ENCODE measurements around the gene KLHDC1.
"Not testable (repeated sequence)": the region's sequence is repeated elsewhere in the genome, so short reads cannot be mapped to it uniquely, and the experiment has no call there.

The KLHDC1 gene, protein sequence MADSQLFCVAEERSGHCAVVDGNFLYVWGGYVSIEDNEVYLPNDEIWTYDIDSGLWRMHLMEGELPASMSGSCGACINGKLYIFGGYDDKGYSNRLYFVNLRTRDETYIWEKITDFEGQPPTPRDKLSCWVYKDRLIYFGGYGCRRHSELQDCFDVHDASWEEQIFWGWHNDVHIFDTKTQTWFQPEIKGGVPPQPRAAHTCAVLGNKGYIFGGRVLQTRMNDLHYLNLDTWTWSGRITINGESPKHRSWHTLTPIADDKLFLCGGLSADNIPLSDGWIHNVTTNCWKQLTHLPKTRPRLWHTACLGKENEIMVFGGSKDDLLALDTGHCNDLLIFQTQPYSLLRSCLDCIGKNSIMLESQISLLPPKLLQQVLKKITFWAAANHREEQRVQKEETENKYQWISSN

GRCh38 chr14:49692811-49693734 is at the start of gene KLHDC1:
Gene KLHDC1 (plus strand): TSS chr14:49693120. CDS start chr14:49693195, 75 bp downstream.
- DNase-seq (ENCODE audit: low read depth, low spot score), result no peak
- H3K27ac ChIP-seq, result peak within 1 kb of the TSS; percentile 47

DNA sequence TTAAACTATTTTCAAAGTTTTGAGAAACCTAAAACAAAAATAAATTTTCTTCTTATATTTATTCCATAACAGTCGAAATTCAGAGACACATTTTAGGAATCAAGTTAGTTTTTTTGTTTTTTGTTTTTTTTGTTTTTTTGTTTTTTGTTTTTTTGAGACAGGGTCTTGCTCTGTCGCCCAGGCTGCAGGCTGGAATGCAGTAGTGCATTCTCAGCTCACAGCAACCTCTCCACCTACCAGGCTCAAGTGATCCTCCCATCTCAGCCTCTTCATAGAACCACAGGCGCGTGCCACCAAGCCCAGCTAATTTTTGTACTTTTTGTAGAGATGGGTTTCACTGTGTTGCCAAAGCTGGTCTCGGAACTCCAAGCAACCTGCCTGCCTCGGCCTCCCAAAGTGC is 39.4 kb upstream of the KLHDC1 start:
- DNase-seq (ENCODE audit: low read depth, low spot score), result no peak
- no peak overlapping the region for H3K27ac ChIP-seq

GRCh38 chr14:49654511-49654910 is 38.4 kb upstream of the KLHDC1 start:
- DNase-seq (ENCODE audit: low read depth, low spot score), result no peak
- no peak overlapping the region for H3K27ac ChIP-seq

DNA sequence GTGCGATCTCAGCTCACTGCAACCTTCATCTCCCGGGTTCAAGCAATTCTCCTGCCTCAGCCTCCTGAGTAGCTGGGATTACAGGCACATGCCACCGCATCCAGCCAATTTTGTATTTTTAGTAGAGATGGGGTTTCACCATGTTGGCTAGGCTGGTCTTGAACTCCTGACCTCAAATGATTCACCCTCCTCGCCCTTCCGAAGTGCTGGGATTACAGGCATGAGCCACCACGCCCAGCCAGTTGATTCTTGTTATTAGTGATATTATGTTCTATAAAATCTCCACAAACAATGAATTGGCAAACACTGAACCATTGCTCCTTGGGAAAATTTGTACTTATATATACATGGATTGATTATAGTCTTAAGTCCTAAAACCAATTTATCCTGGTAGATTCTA is 35.4 kb upstream of the KLHDC1 start:
- H3K27ac ChIP-seq; DNase-seq (ENCODE audit: low read depth, low spot score): not testable (repeated sequence)

- peak; percentile 22 for DNase-seq (ENCODE audit: low read depth, low spot score)
- peak overlapping the region; percentile 82 for H3K27ac ChIP-seq
These were observed 33.1 kb upstream of the KLHDC1 start for GRCh38 chr14:49659526-49660455.

- no peak overlapping the region for H3K27ac ChIP-seq
- no peak for DNase-seq (ENCODE audit: low read depth, low spot score)
These were observed 22.4 kb upstream of the KLHDC1 start for GRCh38 chr14:49670475-49670874.

DNA sequence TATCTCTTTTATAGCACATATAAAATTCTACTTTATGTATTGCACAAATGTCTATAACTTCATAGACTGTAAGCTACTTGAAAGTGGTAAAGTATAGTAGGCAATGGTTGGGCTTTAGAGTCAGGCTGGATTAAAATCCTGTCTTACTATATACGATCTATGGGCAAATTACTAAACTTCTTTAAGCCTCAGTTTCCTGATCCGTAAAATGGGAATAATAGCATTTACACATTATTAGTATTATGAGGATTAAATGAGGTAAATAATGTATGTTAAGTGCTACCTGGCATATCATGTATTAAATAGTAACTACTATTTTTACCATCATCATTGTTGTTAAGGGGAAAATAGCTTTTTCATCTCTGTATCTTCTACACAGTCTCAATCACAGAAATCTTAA is 19.3 kb upstream of the KLHDC1 start:
- no peak overlapping the region for H3K27ac ChIP-seq
- DNase-seq (ENCODE audit: low read depth, low spot score), result no peak

- no peak overlapping the region for H3K27ac ChIP-seq
- DNase-seq (ENCODE audit: low read depth, low spot score), result no peak
These were observed 15.3 kb upstream of the KLHDC1 start for GRCh38 chr14:49677643-49678042.

DNA sequence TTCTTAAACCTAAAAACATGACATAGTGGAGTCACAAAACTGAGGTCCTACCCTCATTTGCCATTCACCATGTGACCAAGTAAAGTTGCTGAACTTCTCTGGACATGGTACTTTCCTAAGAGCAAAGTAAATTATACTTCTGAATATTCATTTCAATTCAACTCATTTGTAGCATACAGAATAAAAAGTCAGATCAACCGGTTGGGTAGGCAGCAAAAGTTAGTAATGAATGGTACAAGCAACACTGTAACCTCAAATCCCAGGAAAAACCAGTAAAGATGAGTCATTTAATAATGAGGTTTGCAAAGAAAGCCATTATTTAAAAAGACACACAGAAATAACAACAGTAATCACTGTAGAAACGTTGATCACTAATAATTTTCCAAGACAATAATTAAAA is 13.6 kb upstream of the KLHDC1 start:
- H3K27ac ChIP-seq, result no peak overlapping the region
- peak; percentile 26 for DNase-seq (ENCODE audit: low read depth, low spot score)

DNA sequence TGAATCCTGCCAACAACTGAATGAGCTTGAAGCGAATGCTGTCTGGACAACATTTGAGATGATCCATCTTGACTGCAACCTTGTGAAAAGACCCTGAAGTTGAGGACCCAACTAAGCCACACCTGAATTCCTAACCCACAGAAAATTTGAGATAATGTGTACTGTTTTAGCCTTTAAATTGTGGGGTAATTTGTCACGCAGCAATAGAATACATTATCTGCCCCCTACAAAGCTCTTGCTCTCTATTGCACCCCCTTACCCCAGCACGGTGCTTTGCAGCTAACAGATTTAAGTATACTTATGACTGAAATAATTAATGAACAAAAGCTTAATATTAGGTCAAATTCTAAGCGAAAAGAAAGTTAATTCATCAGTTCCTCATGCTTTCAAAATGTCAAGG is 6.5 kb upstream of the KLHDC1 start:
- DNase-seq (ENCODE audit: low read depth, low spot score), result no peak
- no peak overlapping the region for H3K27ac ChIP-seq

GRCh38 chr14:49687942-49688700 is 4.8 kb upstream of the KLHDC1 start, which contains the start of gene POLE2:
Gene POLE2 (minus strand): TSS chr14:49688214. CDS start chr14:49688203, 11 bp downstream.
- no peak within 1 kb of the TSS for H3K27ac ChIP-seq
- no peak for DNase-seq (ENCODE audit: low read depth, low spot score)

- no peak overlapping the region for H3K27ac ChIP-seq
- no peak for DNase-seq (ENCODE audit: low read depth, low spot score)
These were observed 4.3 kb upstream of the KLHDC1 start for GRCh38 chr14:49688701-49689030.

GRCh38 chr14:49691031-49691430 is 1.9 kb upstream of the KLHDC1 start:
- no peak overlapping the region for H3K27ac ChIP-seq
- no peak for DNase-seq (ENCODE audit: low read depth, low spot score)

- peak overlapping the region; percentile 47 for H3K27ac ChIP-seq
- DNase-seq (ENCODE audit: low read depth, low spot score), result no peak
These were observed 645 bp upstream of the KLHDC1 start for GRCh38 chr14:49692193-49692757.

- not testable (repeated sequence) for H3K27ac ChIP-seq
These were observed 810 bp downstream of the KLHDC1 start for GRCh38 chr14:49693735-49694124.

GRCh38 chr14:49702725-49703124 is 9.8 kb downstream of the KLHDC1 start:
- DNase-seq (ENCODE audit: low read depth, low spot score), result no peak
- H3K27ac ChIP-seq, result no peak overlapping the region

More at GRCh38 chr14:49693735-49694124, 810 bp downstream of the KLHDC1 start:
- not testable (repeated sequence) for DNase-seq (ENCODE audit: low read depth, low spot score)

- H3K27ac ChIP-seq, result no peak overlapping the region
- no peak for DNase-seq (ENCODE audit: low read depth, low spot score)
These were observed 11.0 kb downstream of the KLHDC1 start for GRCh38 chr14:49703965-49704364.

DNA sequence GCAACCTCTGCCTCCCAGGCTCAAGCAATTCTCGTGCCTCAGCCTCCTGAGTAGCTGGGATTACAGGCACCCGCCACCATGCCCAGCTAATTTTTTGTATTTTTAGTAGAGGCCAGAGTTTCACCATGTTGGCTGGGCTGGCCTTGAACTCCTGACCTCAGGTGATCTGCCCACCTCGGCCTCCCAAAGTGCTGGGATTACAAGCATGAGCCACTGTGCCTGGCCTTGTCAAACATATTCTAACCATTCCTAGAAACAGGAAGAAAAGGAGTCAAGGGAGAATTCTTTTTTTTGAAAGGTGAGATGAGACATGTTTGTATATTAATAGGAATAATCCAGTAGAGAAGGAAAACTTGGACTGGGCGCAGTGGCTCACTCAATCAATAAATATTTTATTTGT is 11.6 kb downstream of the KLHDC1 start:
- DNase-seq (ENCODE audit: low read depth, low spot score); H3K27ac ChIP-seq: not testable (repeated sequence)

- H3K27ac ChIP-seq; DNase-seq (ENCODE audit: low read depth, low spot score): not testable (repeated sequence)
These were observed 18.1 kb downstream of the KLHDC1 start for GRCh38 chr14:49710993-49711392.
